Stimulated activated naive CD4-positive, alpha-beta T cell (primary cell): ENCODE measurements around the gene PTPN20.
A peak's percentile ranks its signal among the peaks of the same experiment; 100 is the strongest.
"Not testable (repeated sequence)": the region's sequence is repeated elsewhere in the genome, so short reads cannot be mapped to it uniquely, and the experiment has no call there.

Experiments used
- DNase-seq, 6 experiments: peaks; one replicate each; lab custom pipeline; 2025; lab: John Stamatoyannopoulos, UW

The PTPN20 gene

GRCh38 chr10:46911144-46911876 is at the start of gene PTPN20:
PTPN20 (plus strand) TSS chr10:46911428; CDS start chr10:46932500, 21,072 bp downstream.
- DNase-seq: peak in 1 of 6 experiments; percentile 5

- DNase-seq: not testable (repeated sequence)
Observed at GRCh38 chr10:46869716-46870115, 41.5 kb upstream of the PTPN20 start.

GRCh38 chr10:46871583-46871982 is 39.6 kb upstream of the PTPN20 start:
- DNase-seq: not testable (repeated sequence)

GRCh38 chr10:46875304-46875703 is 35.9 kb upstream of the PTPN20 start:
- DNase-seq: not testable (repeated sequence)

GRCh38 chr10:46876773-46877172 is 34.5 kb upstream of the PTPN20 start:
- DNase-seq: not testable (repeated sequence)

GRCh38 chr10:46878761-46879160 is 32.5 kb upstream of the PTPN20 start:
- not testable (repeated sequence) for DNase-seq

GRCh38 chr10:46890813-46891611 is 20.2 kb upstream of the PTPN20 start:
- not testable (repeated sequence) for DNase-seq

GRCh38 chr10:46896762-46897692 is 14.2 kb upstream of the PTPN20 start:
- DNase-seq: not testable (repeated sequence)

GRCh38 chr10:46901247-46901646 is 10.0 kb upstream of the PTPN20 start:
- DNase-seq: not testable (repeated sequence)

GRCh38 chr10:46903874-46904273 is 7.4 kb upstream of the PTPN20 start:
- DNase-seq: not testable (repeated sequence)

GRCh38 chr10:46906359-46906758 is 4.9 kb upstream of the PTPN20 start:
- not testable (repeated sequence) for DNase-seq

GRCh38 chr10:46907185-46908117 is 3.8 kb upstream of the PTPN20 start:
- DNase-seq: not testable (repeated sequence)

- not testable (repeated sequence) for DNase-seq
Observed at GRCh38 chr10:46922498-46922897, 11.3 kb downstream of the PTPN20 start.

GRCh38 chr10:46925156-46925555 is 13.9 kb downstream of the PTPN20 start:
- not testable (repeated sequence) for DNase-seq

GRCh38 chr10:46925853-46926252 is 14.6 kb downstream of the PTPN20 start:
- DNase-seq: not testable (repeated sequence)

- DNase-seq: not testable (repeated sequence)
Observed at GRCh38 chr10:46928810-46929209, 17.6 kb downstream of the PTPN20 start.

- not testable (repeated sequence) for DNase-seq
Observed at GRCh38 chr10:46932383-46932782, 21.2 kb downstream of the PTPN20 start.

- not testable (repeated sequence) for DNase-seq
Observed at GRCh38 chr10:46941091-46941490, 29.9 kb downstream of the PTPN20 start.

- not testable (repeated sequence) for DNase-seq
Observed at GRCh38 chr10:46948687-46949518, 37.7 kb downstream of the PTPN20 start.

GRCh38 chr10:46952540-46952939 is 41.3 kb downstream of the PTPN20 start:
- DNase-seq: not testable (repeated sequence)
